HG02973 (cell line): ENCODE data around the gene KLHL10.
A peak's percentile ranks its signal among the peaks of the same experiment; 100 is the strongest.
"Not testable (repeated sequence)": the region's sequence is repeated elsewhere in the genome, so short reads cannot be mapped to it uniquely, and the experiment has no call there.

Source experiments
- ATAC-seq: cut with Tn5 transposase; IDR thresholded peaks from one replicate; pipeline ENCODE4 v1.9.1; 2021; ENCODE audit warnings: moderate library complexity; ENCODE audit not compliant: unreplicated experiment

KLHL10 gene

DNA sequence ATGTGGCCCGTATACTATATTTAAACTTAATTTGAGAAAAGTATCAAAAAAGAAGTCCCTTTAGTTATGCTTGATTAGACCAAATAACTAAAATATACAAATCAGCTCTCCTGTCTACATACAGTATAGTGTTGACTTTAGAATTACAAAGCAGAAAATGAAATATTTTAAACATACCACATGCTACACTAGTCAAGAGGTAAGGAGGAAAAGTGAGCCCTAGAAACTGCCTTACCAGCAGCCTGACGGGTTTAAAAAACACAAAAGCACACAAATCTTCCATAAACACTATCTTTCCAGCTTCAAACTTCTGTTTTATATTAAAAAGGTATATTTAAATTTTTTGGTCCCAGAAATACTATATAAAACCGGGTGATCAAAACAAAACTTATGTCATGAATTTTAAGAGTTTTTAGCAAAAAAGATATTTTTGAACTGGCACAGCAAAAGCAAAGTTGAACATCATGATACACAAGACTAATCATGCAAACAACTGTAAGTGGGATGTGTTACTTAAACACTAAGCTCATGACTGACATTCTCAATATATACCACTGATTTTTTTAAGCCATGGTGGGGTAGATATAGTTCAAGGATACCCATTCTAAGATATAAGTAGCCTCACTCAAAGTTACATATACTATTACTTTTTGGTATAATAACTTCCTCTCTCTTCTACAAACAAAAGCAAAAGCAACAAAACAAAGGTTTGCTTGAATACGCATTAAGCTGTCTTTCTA, 11.8 kb downstream of the KLHL10 start:
- no peak for ATAC-seq

DNA sequence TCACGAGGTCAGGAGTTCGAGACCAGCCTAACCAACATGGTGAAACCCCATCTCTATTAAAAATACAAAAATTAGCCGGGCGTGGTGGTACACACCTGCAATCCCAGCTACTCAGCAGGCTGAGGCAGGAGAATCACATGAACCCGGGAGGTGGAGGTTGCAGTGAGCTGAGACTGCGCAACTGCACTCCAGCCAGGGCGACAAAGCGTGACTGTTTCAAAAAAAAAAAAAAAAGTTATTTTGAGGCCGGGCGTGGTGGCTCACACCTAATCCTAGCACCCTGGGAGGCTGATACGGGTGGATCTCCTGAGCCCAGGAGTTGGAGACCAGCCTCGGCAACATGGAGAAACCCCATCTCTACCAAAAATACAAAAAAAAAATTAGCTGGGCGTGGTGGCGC, 13.8 kb downstream of the KLHL10 start:
- not testable (repeated sequence) for ATAC-seq

DNA sequence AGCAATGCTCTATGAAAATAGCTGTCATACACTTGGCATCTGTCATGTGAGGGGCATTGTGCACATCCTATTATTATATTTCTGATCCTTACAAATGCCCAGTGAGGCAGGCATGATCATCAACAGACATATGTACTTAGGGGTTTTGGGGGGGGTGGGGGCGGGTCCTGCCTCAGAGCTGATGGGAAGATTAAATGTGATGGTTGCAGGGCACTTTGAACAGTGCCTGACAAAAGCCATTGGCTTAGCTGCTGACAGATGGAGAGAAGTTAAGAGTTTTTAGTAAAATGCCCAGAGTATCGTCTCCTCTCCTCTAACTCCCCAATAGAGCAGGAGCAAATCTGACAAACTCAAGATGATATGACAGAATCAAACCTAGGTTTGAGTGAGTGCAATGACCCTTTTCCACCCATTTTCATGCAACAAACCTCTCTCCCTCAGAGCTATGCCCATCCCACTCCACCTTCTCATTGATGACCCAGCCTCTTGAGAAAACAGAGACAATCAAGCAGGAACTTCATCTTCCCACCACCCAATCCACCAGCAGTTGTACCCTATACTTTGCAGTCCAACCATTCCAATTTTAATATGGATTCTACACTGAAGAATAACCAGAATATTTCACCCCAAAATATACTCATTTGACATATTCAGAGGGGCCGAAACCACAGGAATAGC, 22.8 kb downstream of the KLHL10 start:
- ATAC-seq, result no peak

DNA sequence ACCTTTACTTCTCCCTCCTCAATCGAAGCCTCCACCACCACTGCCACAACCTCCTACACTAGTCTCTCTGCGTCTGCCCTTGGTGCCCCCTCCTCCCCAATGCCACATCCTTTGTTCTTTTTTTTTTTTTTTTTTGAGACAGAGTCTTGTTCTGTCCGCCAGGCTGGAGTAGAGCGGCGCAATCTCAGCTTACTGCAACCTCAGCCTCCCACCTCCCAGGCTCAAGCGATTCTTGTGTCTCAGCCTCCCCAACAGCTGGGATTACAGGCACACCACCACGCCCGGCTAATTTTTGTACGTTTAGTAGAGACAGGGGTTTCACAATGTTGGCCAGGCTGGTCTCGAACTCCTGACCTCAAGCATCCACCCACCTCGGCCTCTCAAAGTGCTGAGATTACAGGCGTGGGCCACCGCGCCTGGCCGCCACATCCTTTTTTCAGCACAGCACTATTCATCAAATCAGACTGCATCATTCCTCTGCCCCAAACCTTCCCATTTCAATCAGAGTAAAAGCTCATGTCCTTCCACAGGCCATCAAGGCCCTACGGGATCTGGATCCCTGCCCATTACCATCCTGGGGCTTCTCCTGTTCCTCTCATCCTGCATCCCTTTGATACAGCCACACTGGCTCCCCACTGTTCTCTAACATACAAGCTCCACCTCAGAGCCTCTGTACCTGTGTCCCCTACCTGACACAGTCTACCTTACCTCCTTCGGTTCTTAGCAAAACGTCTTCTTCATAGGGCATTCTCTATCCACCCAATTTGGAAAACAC, 25.6 kb downstream of the KLHL10 start:
- no peak for ATAC-seq

DNA sequence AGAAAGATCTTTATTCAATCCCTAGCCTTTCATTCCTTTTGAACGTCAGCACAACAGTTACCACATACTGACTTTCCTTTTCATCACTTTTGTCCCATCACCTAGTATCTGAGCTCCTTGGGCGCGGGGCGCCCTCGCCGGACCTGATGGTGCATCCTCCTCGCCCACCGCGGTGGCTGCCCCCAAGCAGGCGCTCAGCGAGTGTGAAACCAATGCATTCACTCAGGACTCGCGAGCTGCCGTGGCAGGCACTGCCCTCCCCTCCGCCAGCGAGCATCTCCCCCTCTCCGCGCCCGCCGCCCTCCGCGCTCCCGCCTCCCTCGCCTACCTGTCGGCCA, 26.8 kb downstream of the KLHL10 start:
- ATAC-seq, result peak; percentile 20

DNA sequence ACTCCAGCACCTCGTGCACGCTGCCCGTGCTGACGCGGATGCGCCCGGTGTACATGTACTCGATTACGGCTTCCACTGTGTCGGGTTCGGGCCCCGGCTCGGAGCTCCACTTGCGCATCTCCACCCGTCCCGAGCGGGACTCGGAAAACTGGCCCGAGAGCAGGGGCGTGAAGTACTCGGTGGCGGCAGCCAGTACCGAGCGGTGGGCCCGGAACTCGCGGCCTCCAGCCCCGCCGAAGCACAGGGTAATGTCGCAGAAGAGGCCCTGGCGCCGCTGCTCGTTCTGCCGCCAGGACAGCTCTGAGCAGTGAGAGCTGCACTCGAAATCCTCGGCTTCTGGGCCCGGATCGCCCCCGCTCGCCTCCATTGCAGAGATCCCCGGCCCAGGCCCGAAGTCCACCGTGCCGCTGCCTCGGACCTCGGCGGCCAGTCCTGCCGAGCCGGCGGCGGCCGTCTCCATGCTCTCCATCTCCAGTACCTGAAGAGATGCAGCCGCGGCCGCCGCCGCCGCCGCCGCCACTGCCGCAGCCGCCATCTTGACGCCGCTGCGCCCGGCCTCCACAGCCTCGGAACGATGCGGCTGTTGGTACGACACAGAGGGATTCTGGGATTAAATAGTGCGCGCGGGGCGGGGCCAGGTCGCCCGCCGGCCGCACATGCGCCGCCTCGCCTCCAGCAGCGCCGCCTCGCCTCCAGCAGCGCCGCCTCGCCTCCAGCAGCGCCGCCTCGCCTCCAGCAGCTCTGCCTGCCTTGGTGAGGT, 27.4 kb downstream of the KLHL10 start, which contains the start of gene KLHL11:
KLHL11 (minus strand) TSS at position 588 of the 760 bp plus-strand sequence; CDS start at position 535, 53 bp downstream.
- peak; percentile 77 for ATAC-seq

DNA sequence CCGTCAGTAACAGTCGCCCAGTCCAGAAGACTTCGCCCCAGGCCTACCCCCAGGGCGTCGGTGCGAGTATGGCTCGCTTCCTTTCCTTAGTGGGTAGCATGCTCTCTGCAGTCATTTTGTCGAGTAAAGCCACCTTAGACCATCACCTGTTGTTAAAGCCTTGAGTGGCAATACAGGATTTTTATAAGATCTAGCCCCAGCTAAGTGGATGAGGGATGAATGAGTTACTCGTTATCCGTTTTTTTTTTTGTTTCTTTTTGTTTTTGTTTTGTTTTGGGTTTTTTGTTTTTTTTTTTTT, 27.9 kb downstream of the KLHL10 start:
- no peak for ATAC-seq

DNA sequence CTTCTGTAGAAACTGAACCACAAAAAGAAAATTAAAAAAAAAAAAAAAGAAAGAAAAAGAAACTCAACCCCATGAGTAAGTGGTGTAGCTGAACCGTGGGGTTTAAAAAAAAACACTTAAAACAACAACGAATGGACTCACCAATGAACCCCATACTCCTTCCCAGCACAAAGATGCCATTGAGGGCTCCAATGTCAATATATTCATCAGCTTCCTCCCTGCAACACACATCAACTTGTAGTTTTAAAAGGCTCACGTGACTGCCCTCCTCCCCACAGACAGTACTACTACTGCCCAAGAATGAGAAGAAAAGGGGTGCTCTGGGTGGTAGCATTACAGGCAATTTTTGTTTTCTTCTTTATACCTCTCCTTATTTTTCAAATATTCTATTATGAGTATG, 30.9 kb downstream of the KLHL10 start:
- no peak for ATAC-seq

DNA sequence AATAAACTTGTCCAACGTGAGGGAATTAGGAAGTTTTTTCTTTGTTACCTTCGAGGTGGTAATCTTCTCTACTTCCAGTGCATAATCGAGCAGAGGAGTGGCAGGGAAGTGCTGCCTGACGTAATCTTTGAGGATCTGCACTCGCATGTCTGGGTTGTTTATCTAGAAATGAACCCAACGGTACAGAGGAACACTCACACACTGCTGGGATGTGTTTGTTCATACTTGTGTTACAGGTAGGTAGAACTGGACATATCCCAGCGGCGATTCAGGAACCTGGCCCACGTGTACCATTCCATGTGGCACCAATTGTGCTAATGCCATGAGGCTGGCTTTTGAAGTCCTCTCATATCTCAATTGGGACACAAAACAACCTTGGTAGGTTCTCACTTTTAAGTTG, 31.8 kb downstream of the KLHL10 start:
- ATAC-seq, result no peak

DNA sequence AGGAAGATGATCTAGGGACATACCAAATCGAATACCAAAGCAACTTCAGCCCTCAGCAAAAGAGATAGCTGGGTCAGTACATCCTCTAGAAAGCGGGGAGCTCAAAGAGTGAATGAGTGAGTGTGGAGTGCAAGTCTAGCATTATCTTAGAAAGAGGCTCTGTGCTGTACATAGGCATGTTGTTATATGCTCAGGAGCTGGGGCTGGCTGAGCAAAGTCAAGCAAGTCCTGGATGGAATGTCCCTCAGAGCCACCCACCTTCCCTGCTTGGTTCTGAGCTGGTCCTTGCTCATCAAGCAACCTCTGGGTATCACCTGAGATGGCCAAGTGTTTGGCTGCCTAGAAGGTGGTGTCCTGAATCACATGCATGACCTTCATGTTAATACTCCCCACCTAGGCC, 32.5 kb downstream of the KLHL10 start:
- ATAC-seq, result no peak

DNA sequence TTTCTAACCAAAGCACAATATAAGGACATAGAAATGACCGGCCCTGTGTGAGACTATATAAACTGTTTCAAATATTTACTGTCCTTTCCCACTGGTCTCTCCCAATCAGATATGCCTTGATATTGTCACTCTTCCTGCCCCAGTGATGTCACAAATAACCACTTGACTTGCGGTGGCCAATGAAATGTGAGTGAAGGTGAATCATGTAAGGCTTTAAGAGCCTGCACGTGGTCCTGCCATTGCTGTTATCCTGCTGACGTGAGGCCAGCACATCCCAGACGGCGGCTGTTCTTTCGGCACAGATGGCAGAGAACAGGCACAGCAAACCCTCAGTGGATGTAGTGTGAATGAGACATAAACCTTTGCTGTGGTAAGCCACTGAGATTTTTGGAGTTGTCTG, 33.0 kb downstream of the KLHL10 start:
- no peak for ATAC-seq

DNA sequence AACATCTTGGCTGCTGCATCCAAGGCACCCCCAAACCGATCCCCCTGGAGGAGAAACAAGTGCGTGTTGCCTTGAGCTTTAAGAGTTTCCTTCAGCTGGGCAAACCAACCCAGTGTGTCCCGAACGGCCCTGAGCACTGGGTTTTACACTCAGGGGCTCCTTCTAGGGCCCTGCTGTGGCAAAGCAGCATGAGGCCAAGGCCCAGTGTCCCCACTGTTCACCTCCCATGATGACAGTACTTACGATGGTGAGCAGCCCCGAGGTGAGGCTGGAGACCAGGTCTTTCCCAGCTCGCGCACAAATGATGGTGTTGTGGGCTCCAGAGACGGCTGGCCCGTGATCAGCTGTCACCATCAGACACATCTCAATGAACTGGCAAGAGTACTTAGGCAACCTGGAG, 34.2 kb downstream of the KLHL10 start:
- ATAC-seq, result no peak

DNA sequence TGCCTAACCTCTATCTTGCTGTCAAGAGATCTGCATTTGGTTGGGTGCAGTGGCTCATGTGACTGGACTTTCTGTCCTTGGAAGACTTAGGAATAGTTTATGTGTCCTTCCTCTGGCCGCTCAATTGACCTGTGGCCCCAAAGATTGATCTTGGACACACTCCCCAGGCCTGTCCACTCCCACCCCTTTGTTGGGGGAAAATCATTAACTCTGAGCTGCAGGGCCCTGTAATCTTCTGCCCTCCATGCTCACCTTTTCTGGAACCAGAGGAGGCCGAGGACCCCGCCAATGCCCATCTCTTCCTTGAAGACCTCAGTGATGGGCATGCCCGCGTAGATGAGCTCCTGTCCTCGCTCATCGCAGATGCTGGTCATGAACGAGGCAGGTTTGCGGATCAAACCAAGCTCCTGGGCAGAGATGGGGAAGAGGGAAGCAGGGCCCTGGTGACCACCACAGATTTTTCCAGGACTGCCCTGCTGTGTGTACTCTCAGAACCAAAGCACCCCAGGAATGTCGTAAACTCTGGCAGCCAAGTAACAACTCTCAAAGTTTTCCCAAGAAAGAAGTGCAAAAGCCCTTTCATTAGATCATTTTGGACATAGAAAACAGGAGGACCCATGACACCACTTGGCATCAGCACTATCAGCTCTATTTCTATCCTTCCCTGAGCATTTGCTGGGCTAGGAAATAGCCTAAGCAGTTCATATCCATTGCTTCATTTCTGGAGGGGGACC, 36.1 kb downstream of the KLHL10 start:
- no peak for ATAC-seq

DNA sequence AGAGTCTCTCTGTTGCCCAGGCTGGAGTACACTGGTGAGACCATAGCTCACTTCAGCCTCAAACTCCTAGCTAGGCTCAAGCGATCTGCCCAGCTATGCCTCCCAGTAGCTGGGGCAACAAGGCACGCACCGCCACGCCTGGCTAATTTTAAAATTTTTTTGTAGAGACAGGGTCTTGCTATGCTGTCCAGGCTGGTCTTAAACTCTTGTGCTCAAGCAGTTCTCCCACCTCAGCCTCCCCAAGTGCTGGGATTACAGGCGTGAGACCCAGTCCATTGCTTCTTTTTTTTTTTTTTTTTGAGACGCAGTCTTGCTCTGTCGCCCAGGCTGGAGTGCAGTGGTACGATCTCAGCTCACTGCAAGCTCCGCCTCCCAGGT, 36.7 kb downstream of the KLHL10 start:
- ATAC-seq, result not testable (repeated sequence)

DNA sequence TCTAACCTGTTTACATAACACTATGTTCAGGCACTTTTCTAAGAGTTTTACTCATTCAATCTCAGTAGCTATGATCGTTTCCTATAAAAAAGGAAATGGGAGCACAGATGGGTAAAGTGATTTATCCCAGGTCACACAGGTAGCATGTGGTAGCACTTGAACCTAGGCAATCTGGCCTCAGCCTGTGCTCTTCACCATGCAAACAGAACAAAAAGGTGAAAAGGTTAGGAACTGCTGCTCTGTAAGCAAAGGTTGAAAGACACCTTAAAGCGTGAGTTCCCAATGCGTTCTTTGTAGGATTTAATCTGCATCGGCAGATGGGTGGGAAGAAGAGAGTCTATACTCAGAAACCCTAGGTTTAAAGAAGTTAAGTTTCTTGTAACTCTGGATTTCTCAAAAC, 42.5 kb downstream of the KLHL10 start:
- ATAC-seq, result no peak

DNA sequence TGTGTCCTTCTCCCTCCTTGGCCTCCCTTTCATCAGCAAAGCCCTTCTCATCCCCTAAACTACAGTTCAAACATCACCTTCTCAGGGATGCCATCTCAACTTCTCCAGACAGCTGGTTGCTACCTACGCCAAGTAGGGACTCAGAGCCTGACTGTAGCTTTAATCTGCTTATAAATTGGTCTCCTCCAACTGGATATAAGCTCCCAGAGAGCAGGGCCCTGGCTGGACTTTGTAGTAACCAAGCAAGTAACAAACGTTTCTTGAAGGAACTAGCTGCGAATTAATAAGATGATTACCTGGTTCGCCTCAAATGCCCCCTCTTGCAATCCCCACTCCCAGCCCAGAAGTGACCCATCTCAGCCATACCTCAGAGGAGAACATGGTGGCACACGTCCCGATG, 45.1 kb downstream of the KLHL10 start:
- ATAC-seq, result no peak

DNA sequence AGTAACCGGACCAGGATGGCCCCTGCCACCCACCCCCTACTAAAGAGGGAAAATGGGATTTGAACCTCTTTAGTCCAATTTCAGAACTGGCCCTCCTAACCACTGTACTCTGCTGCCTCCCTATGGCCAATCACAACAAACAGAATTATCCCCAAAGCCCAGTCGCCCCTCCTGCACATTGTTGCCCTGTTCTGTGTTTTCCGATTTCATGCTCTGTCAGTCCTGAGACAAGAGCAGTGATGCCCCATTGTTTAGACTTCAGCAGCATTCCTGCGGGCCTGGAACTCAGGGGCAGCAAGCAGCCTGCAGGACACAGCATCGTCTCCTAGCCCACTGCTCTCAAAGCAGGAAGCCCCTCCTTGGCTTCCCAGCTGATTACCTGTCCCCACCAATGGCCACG, 48.1 kb downstream of the KLHL10 start:
- no peak for ATAC-seq

DNA sequence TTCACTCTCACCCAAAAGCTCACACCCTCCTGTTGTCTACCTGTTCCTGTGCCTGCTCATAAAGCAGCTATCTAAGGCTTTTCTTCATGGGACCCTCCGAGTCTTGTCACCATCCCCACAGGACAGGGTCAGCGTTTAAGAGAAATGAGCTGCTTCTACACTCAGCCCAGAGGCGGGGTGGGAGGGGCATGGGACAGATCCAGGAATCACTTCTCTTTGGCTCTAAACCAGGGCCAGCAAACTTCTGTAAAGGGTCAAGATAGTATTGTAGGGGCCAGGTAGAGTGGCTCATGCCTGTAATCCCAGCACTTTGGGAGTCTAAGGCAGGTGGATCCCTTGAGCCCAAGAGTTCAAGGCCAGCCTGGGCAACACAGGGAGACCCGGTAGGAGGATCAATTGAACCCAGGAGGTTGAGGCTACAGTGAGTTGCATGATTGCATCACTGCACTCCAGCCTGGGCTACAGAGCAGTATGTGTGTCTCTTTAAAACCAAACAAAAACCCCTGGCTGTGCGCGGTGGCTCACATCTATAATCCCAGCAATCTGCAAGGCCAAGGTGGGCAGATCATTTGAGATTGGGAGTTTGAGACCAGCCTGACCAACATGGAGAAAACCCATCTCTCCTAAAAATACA, 50.8 kb downstream of the KLHL10 start:
- ATAC-seq, result no peak

DNA sequence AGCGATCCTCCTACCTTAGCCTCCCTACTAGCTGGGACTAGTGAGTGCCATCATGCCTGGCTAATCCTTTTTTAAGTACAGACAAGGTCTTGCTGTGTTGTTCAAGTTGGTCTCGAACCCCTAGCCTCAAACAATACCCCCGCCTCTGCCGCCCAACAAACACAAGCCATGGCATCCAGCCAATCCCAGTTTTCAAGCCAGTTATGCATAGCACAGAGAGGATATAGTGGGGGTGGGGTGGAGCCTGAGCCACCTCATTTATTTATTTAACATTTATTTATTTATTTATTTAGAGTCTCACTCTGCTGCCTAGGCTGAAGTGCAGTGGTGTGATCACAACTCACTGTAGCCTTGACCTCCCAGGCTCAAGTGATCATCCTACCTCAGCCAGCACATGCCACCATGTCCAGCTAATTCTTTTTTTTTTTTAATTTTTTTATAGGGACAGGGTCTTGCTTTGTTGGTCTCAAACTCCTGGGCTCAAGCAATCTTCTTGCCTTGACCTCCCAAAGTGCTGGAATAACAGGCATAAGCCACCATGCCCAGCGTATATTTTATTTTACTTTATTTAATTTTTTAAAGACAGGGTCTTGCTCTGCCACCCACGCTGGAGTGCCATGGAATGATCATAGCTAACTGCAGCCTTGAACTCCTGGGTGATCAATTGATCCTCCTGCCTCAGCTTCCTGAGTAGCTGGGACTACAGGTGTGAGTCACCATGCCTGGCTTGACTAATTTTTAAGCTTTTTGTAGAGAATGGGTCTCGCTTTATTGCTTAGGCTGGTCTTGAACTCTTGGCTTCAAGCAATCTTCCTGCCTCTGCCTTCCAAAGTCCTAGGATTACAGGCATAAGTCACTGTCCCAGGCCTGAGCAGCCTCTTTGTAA, 53.8 kb downstream of the KLHL10 start:
- no peak for ATAC-seq
